ENCODE data around the gene MAPK1. TPM values are rescaled to one million over a fixed set of nuclear protein-coding genes. Genes with fewer than 3 reads are reported as not detected.

The MAPK1 gene
- total RNA-seq: 40.9 and 49.6 TPM in 2 replicates

DNA sequence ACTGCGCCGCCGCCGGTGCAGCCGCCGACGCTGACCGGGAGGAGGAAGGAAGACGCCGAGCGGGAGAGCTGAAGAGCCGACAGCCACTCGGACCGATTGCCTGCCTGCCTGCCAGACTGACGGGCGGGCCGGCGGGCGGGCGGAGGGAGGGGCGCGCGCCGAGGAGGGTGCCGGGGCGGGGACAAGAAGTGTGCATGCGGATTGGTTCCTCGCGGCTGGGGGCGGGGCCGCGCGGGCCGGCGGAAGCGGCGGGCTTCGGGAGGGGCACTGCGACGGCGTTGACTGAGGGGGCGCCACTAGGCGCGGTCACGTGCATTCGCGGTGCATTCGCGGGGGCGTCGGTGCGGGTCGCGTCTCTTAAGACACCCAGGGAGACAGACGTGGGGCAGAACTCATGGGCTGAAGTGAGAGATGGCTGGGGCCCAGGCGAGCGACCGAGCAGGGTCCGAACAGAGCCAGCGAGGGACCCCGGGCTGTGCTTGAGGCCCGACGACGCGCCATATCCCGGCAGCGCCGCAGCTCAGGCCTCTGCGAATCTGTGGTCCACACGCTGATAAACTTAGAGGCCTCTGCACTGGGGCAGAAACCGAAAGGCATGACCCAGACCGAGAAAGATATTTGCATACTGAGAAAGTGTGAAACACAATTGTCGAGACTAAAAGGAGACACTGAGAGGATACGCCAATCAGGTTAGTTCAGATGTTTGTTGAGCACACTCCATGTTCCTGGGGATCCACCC, at the start of gene MAPK1:
Gene MAPK1 (minus strand): TSS at position 118 of the 739 bp plus-strand sequence. CDS start 205 bp downstream, outside the sequence.

DNA sequence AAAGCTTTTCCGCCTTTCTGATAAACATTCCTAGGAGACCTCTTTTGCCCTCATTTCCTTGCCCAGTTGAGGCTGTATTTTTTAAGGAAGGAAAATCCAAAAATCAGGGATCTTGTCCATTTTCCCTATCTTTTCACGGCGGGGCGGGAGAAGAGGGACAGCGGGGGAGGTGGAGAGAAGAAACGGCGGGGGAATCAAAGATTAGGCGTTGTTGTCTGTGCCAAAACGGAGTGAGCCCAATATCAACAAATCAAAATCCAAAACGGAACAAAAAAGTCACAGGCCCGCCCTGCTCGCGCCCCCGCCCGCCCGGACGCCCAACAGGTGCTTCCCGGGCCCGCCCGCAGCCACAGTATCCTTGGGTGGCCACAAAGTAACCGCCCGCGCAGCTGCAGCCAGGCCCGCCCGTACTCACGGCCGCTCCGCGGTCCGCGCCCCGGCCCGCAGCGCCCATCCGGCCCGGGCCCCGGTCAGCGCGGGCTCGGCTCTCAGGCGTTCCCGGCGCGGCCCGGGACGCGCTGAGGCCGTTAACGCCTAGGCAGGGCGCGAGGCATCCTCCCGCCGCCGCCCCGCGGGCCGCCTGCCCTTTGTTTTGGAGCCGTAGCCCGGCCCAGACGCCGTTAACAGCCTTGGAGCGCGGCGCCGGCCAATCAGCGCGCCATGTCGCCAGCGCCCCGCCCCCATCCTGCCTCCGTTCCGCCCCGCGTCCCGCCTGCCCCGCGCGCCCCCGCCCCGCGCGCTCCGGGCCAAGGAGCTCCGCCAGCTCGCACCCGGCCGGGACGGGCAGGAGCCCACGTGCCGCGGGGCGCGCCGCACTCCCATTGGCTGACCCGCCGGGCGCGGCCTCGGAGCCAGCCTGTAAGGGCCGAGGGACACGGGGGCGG, 132.0 kb downstream of the MAPK1 start, which contains the start of gene YPEL1:
Gene YPEL1 (minus strand): TSS at position 595 of the 884 bp plus-strand sequence. CDS start 25,050 bp downstream, outside the sequence.

Other genes starting within 250 kb of the MAPK1 start
- 52.0 and 57.8 TPM in 2 replicates for gene YDJC, start 237.6 kb downstream of the MAPK1 start, total RNA-seq
- not detected in 2 replicates for gene CCDC116, start 234.9 kb downstream of the MAPK1 start, total RNA-seq
- 61.7 and 72.7 TPM in 2 replicates for gene SDF2L1, start 225.3 kb downstream of the MAPK1 start, total RNA-seq
- gene PPIL2, start 201.6 kb downstream of the MAPK1 start, total RNA-seq: 25.6 and 26.5 TPM in 2 replicates
- gene YPEL1, start 131.9 kb downstream of the MAPK1 start, total RNA-seq: 1.3 and 2.2 TPM in 2 replicates
- 25.3 and 26.2 TPM in 2 replicates for gene PPM1F, start 85.2 kb upstream of the MAPK1 start, total RNA-seq
- gene TOP3B, start 115.1 kb upstream of the MAPK1 start, total RNA-seq: 21.6 and 22.4 TPM in 2 replicates